Measurements from ENCODE around the gene ITIH5. TPM values are rescaled to one million over a fixed set of nuclear protein-coding genes. Genes with fewer than 3 reads are reported as not detected.

ITIH5 gene
- total and polyA plus RNA-seq, 2 of the 8 experiments (the other 6 are each of a cell fraction or from before 2014, with no cell fraction given): 5.8 to 7.6 TPM

GRCh38 chr10:7610651-7611389 is 55.9 kb downstream of the ITIH5 start:
- Histone ChIP-seq H3K18ac (ENCODE audit: extremely low read depth, low read length) (no peak overlapping the region), H3K4me2 (ENCODE audit: insufficient read depth in 1 of 2, low read depth in 2 of 2, low read length in 2 of 2) (no peak overlapping the region), H2BK5ac (ENCODE audit: low read depth, low read length) (no peak overlapping the region), H3K9ac (replicated peaks in 1 of 4; ENCODE audit: extremely low read depth in 1 of 4, low read depth in 3 of 4, low read length in 3 of 4) (no peak overlapping the region), H3K79me1 (ENCODE audit: low read depth, low read length) (no peaks in the 10 kb centered on the region), H4K5ac (ENCODE audit: insufficient read length, low read depth, low read length) (no peak overlapping the region), H2BK120ac (replicated peaks; ENCODE audit: low read depth, low read length) (no peak overlapping the region), H4K8ac (ENCODE audit: extremely low read depth, insufficient read depth, low read length) (no peak overlapping the region), H2BK12ac (ENCODE audit: low read depth, low read length) (no peak overlapping the region), H4K20me1 (replicated peaks in 1 of 2; ENCODE audit: control insufficient read depth in 1 of 2, insufficient read depth in 2 of 2, low read length in 2 of 2) (no peaks in the 10 kb centered on the region), H2AFZ (ENCODE audit: low read length) (no peak overlapping the region), H3K9me3 (ENCODE audit: insufficient read depth in 2 of 2, low read depth in 1 of 2, low read length in 1 of 2) (no peaks in the 10 kb centered on the region), H3K4ac (replicated peaks; ENCODE audit: insufficient read length, low read depth, low read length) (no peak overlapping the region), H4K91ac (replicated peaks; ENCODE audit: insufficient read length, low read length) (no peak overlapping the region), H2BK15ac (ENCODE audit: low read length) (no peak overlapping the region), H3K23me2 (ENCODE audit: low read depth, low read length) (no peaks in the 10 kb centered on the region), H3K79me2 (ENCODE audit: control insufficient read depth in 1 of 2, insufficient read depth in 2 of 2, low read length in 2 of 2) (no peaks in the 10 kb centered on the region), H3K23ac (ENCODE audit: insufficient read length) (no peak overlapping the region), H2AK5ac (ENCODE audit: low read depth, low read length) (no peak overlapping the region), H2BK20ac (ENCODE audit: low read length) (no peak overlapping the region), H3K27me3 (replicated peaks in 1 of 4; ENCODE audit: control insufficient read depth in 3 of 4, extremely low read depth in 1 of 4, insufficient read depth in 3 of 4, low read length in 3 of 4) (no peaks in the 10 kb centered on the region; a peak in 1 of 7 replicates), H3K14ac (ENCODE audit: insufficient read length) (no peak overlapping the region), H3K56ac (replicated peaks; ENCODE audit: insufficient read length, low read depth, low read length) (no peak overlapping the region), H3K36me3 (ENCODE audit: control insufficient read depth in 2 of 4, insufficient read depth in 4 of 4, low read length in 3 of 4) (no peaks in the 10 kb centered on the region), H3K27ac (ENCODE audit: low read depth, low read length) (no peak overlapping the region), H3K4me1 (replicated peaks in 1 of 4; ENCODE audit: control insufficient read depth in 3 of 4, insufficient read depth in 4 of 4, low read length in 3 of 4) (no peaks in the 10 kb centered on the region), H3K4me3 (ENCODE audit: extremely low read depth in 1 of 4, insufficient read depth in 2 of 4, low read depth in 3 of 4, low read length in 4 of 4) (no peak overlapping the region)
- 90% methylated on average over 7 of the region's 7 CpGs; no CpG with 5 or more reads in 1 of the 2 experiments for WGBS, 2 experiments (ENCODE audit: extremely low coverage in 1 of 2, insufficient coverage in 1 of 2, insufficient read length in 1 of 2, insufficient replicate concordance in 2 of 2, low coverage in 1 of 2, low lambda C conversion rate in 2 of 2, missing lambda C conversion rate in 1 of 2)
- no peak for DNase-seq (ENCODE audit: low read depth in 1 of 2, low spot score in 2 of 2)
- CTCF ChIA-PET (ENCODE audit: partially characterized antibody): interaction anchor here (0.6 to 2.4 kb wide), 7 partner anchors 10 to 83 kb away, joined by 3 to 9 read pairs (median 4); no protein-coding TSS in a partner anchor
- POLR2A ChIA-PET (ENCODE audit: partially characterized antibody): no interaction called here
- no peak for FAIRE-seq
- no peak for TF ChIP-seq YY1 (IDR thresholded peaks at IDR 0.05; ENCODE audit: low read depth, low read length)
- TF ChIP-seq BCL11A (IDR thresholded peaks at IDR 0.05; ENCODE audit: low read depth in 2 of 2, low read length in 2 of 2): no peak
- TF ChIP-seq ZNF274 (IDR thresholded peaks at IDR 0.05; ENCODE audit: borderline replicate concordance, extremely low read depth, low read length): no peak
- TF ChIP-seq KDM1A (IDR thresholded peaks at IDR 0.05; ENCODE audit: borderline replicate concordance, low read length): peak; percentile 38; the same call in 1 of the 2 replicates

Measured in H1 (cell line).